Brain microvascular endothelial cell (primary cell): ENCODE results near the gene RHO.

Experiments used
- DNase-seq: peaks from one replicate; pipeline ENCODE4 v3.0.0-alpha.2; 2020
- H3K27ac ChIP-seq: fragments of 250-450 bp; sonication (Bioruptor Pico); 2 replicates; pipeline ENCODE4 v1.5.1; 2020; ENCODE audit warnings: mild to moderate bottlenecking, moderate library complexity
- H3K27me3 ChIP-seq: fragments of 250-450 bp; sonication (Bioruptor Pico); replicated peaks from 2 replicates; pipeline ENCODE4 v1.5.1; 2020; ENCODE audit warnings: mild to moderate bottlenecking
- H3K36me3 ChIP-seq: fragments of 250-450 bp; sonication (Bioruptor Pico); replicated peaks from 2 replicates; pipeline ENCODE4 v1.5.1; 2020; ENCODE audit warnings: mild to moderate bottlenecking
- H3K4me3 ChIP-seq: 2 replicates; pipeline ENCODE4 v1.5.1; 2011; ENCODE audit warnings: low read depth, mild to moderate bottlenecking, control low read depth, low read length, moderate library complexity
- in situ Hi-C: cut with HindIII; loops from 2 replicates; pipeline ENCODE4 v1.10.0; 2017; ENCODE audit warnings: low sequenced_read_pairs, low pct_ligation_motif_present
- TF ChIP-seq, protein P1 (sequence below): IDR thresholded peaks from 2 replicates; pipeline ENCODE4 v1.5.1; 2011; ENCODE audit warnings: low read depth, mild to moderate bottlenecking, moderate library complexity, low read length, control low read depth, inconsistent platforms; ENCODE audit errors: missing control alignments

The RHO gene

DNA sequence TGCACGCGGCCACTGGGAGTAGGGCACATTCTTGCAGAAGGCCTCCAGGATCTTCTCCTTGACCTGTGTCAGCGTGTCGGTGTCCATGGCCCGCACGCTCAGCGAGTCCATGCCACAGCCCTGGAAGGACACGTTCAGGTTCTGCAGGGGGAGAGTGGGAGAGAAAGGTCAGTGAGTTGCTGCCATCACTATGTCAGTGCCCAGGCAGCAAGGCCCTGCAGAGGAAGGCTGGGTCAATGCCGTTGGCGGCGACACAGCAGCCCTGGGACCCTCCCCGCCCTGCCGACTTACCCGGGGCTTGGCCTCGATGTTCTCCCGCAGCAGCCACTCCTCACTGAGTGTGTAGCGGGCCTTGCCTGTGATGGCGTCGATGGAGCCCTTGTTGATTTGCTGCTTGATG, 34.4 kb downstream of the RHO start:
- no peak overlapping the region for H3K4me3 ChIP-seq
- H3K27ac ChIP-seq: no peak overlapping the region
- TF ChIP-seq, protein P1, sequence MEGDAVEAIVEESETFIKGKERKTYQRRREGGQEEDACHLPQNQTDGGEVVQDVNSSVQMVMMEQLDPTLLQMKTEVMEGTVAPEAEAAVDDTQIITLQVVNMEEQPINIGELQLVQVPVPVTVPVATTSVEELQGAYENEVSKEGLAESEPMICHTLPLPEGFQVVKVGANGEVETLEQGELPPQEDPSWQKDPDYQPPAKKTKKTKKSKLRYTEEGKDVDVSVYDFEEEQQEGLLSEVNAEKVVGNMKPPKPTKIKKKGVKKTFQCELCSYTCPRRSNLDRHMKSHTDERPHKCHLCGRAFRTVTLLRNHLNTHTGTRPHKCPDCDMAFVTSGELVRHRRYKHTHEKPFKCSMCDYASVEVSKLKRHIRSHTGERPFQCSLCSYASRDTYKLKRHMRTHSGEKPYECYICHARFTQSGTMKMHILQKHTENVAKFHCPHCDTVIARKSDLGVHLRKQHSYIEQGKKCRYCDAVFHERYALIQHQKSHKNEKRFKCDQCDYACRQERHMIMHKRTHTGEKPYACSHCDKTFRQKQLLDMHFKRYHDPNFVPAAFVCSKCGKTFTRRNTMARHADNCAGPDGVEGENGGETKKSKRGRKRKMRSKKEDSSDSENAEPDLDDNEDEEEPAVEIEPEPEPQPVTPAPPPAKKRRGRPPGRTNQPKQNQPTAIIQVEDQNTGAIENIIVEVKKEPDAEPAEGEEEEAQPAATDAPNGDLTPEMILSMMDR: no peak
- in situ Hi-C loops: no loop called here
- DNase-seq: no peak
- H3K27me3 ChIP-seq: no peaks in the 10 kb centered on the region
- peaks cover 68% of the 10 kb centered on the region for H3K36me3 ChIP-seq

DNA sequence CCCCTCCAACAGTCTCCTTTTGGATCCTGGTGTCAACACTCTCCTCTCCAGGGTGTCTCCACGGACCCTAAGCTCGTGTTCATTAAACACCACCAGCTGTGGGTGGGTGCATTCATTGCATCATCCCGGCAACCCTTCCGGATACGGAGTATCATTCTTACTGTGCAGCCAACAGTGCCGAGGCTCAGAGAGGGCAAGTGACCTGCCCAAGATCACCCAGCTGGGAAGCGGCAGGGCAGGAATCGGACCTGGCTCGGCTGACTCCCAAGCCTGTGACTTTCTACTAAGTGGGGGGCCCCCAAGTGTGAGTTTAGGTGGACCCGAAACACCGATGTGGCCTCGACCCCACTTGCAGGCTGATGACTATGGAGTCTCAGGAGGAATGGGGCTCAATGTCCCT, 34.9 kb downstream of the RHO start:
- no peaks in the 10 kb centered on the region for H3K27me3 ChIP-seq
- TF ChIP-seq, protein P1: no peak
- no peak for DNase-seq
- no peak overlapping the region for H3K27ac ChIP-seq
- peaks cover 64% of the 10 kb centered on the region for H3K36me3 ChIP-seq
- in situ Hi-C loops: no loop called here
- no peak overlapping the region for H3K4me3 ChIP-seq

DNA sequence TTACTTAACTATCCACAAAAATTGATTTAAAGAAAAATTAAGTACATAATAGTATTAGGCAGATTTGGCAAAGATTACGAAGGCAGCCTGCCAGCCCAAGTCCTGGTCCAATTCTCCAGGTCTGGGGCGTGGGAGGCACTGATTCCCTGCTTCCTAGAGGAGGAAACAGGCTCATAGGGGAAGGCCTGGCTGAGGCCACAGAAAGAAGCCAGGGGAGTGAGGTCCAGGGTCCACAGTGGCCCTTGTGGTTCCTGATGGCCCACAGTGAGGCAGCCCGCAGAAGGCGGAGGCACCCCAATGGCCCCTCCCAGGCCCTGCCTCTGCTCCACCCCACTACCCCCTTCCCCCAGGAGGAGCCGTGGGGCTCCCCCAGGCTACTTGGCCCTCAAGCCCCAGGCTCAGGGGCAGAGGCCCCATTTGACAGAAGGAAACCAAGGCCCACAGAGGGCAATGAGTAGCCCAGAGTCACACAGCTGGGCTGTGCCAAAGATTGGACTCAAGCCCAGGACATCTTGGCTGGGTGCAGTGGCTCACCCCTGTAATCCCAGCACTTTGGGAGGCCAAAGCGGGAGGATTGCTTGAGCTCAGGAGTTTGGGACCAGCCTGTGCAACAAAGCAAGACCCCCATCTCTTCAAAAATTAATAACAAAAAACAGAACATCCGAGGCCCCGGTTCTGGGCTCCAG, 35.6 kb downstream of the RHO start:
- no peak overlapping the region for H3K4me3 ChIP-seq
- H3K27ac ChIP-seq: no peak overlapping the region
- H3K27me3 ChIP-seq: no peaks in the 10 kb centered on the region
- peaks cover 64% of the 10 kb centered on the region for H3K36me3 ChIP-seq
- TF ChIP-seq, protein P1: no peak
- in situ Hi-C loops: no loop called here
- no peak for DNase-seq

DNA sequence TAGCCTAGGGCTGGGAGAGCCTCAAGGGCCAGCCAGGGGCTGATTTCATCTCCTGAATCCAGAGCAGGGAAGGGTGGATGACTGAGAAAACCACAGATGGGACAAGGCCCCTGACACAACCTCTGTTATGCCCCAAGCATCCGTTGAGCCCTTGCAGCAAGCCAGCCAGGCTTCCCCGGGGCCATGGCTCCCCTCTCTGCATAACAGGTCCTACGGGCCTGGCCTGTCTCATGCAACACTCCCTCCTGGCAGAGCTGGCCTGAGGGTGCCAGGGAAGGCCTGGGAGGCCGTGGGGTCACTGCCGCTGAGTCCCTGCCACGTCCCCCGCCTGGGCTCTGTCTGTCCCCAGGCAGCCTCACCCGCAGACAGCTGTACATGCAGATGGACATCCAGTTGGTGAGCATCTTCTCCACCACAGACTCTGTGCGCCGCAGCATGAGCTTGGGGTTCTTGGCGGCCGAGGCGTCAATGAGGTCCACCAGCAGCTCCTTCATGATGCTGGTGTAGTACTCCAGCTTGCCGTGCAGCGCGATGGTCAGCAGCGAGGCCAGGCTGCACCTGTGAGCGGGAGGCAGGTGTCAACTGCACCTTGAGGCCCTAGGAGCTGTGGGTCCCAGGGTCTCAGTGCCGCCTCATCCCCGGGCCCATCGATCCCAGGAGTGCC, 36.7 kb downstream of the RHO start:
- in situ Hi-C loops: no loop called here
- no peaks in the 10 kb centered on the region for H3K27me3 ChIP-seq
- TF ChIP-seq, protein P1: no peak
- H3K4me3 ChIP-seq: no peak overlapping the region
- no peak for DNase-seq
- no peak overlapping the region for H3K27ac ChIP-seq
- peaks cover 64% of the 10 kb centered on the region for H3K36me3 ChIP-seq

DNA sequence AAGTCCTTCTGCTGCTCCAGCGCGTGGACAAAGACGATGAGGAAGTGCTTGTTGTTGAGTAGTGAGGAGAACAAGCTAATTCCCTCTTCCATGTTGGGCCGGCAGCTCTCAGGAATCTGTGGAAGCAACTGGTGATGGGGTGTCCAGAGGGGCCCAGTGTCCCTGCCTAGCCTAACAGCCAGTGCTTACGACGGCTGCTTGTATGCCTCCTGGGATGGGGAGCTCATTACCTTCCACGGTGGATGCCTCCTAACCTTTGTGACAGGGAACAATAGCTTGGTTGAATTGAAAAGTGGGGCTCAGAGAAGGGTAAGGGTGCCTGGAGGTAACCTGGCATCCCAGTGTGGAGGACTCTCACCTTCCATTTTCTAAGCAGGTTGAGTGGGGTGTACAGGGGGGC, 37.5 kb downstream of the RHO start:
- Histone ChIP-seq H3K36me3 (peaks cover 72% of the 10 kb centered on the region), H3K27ac (no peak overlapping the region), H3K27me3 (no peaks in the 10 kb centered on the region), H3K4me3 (no peak overlapping the region)
- no peak for DNase-seq
- in situ Hi-C loops: no loop called here
- TF ChIP-seq, protein P1: no peak
